Endothelial cell of umbilical vein (primary cell): ENCODE data around the gene GUK1. TPM values are rescaled to one million over a fixed set of nuclear protein-coding genes. Genes with fewer than 3 reads are reported as not detected.

Experiments used
- BruUV-seq: library from RNA; stranded (reverse); fragments of 400-500 nt; replicated peaks from 2 replicates; lab custom pipeline; 2021; lab: Mats Ljungman, UMichigan
- CTCF ChIA-PET: fragments of 300-600, 350-600 bp; sonication (Branson Sonifier 250); formaldehyde crosslinking; loops from one replicate; lab custom pipeline; 2021; ENCODE audit warnings: antibody characterized with exemption, inconsistent platforms; lab: Charles Lee
- POLR2A ChIA-PET: fragments of 300-600, 350-600 bp; sonication (Branson Sonifier 250); formaldehyde crosslinking; loops from one replicate; lab custom pipeline; 2021; ENCODE audit warnings: antibody characterized with exemption, inconsistent platforms; lab: Charles Lee
- DNase-seq: peaks from one replicate; pipeline ENCODE4 v3.0.0-alpha.2; 2011; ENCODE audit warnings: low read depth, low spot score
- FAIRE-seq: peaks from 2 replicates; lab custom pipeline; 2011; peaks lifted over from hg19 to GRCh38; lab: Jason Lieb, UNC
- H2AFZ ChIP-seq: 2 replicates; pipeline ENCODE4 v1.6.0; 2012; ENCODE audit warnings: low read depth, low read length, control low read depth, inconsistent platforms
- H3K27ac ChIP-seq: 2 replicates; pipeline ENCODE4 v1.5.1; 2011; ENCODE audit warnings: low read depth, mild to moderate bottlenecking, control low read depth, low read length, moderate library complexity; ENCODE audit not compliant: insufficient read depth
- H3K27me3 ChIP-seq, 2 experiments: 2 replicates each; pipeline versions ENCODE4 v1.6.0 to v1.6.1; 2011; ENCODE audit warnings: low read length in 2 of 2, mixed read lengths in 1 of 2; ENCODE audit not compliant: control insufficient read depth in 2 of 2, insufficient read depth in 2 of 2
- H3K36me3 ChIP-seq, 2 experiments: 2 replicates in 1 of 2; 3 replicates in 1 of 2; pipeline ENCODE4 v1.5.1; 2011; ENCODE audit warnings: low read length in 2 of 2, mild to moderate bottlenecking in 1 of 2, moderate library complexity in 1 of 2; ENCODE audit not compliant: control insufficient read depth in 2 of 2, insufficient read depth in 2 of 2; ENCODE audit errors: extremely low read depth in 1 of 2
- H3K4me1 ChIP-seq: 3 replicates; pipeline ENCODE4 v1.5.1; 2011; ENCODE audit warnings: mild to moderate bottlenecking, low read length; ENCODE audit not compliant: control insufficient read depth, insufficient read depth; ENCODE audit errors: extremely low read depth
- H3K4me2 ChIP-seq: 2 replicates; pipeline ENCODE4 v1.6.1; 2011; ENCODE audit warnings: low read length, control low read depth, mixed read lengths; ENCODE audit not compliant: insufficient read depth
- H3K4me3 ChIP-seq, 3 experiments: fragments of 200-600 bp in 1 of 3; sonication (generic), shearing (Covaris generic) in 1 of 3; replicated peaks in 1 of 3; 2 replicates each; pipeline ENCODE4 v1.5.1; 2011 to 2016; ENCODE audit warnings: control low read depth in 3 of 3, low read length in 3 of 3, mild to moderate bottlenecking in 2 of 3, inconsistent platforms in 1 of 3, low read depth in 1 of 3, moderate library complexity in 1 of 3; ENCODE audit not compliant: insufficient read depth in 1 of 3
- H3K79me2 ChIP-seq: 2 replicates; pipeline ENCODE4 v1.6.0; 2012; ENCODE audit warnings: low read length, inconsistent platforms; ENCODE audit not compliant: control insufficient read depth, insufficient read depth
- H3K9ac ChIP-seq: replicated peaks from 2 replicates; pipeline ENCODE3; 2011; ENCODE audit warnings: low read length, control low read depth; ENCODE audit not compliant: insufficient read depth; ENCODE audit errors: extremely low read depth
- H3K9me1 ChIP-seq: replicated peaks from 3 replicates; pipeline ENCODE4 v1.6.0; 2011; ENCODE audit warnings: mild to moderate bottlenecking, low read length; ENCODE audit not compliant: control insufficient read depth, insufficient read depth; ENCODE audit errors: extremely low read depth
- H3K9me3 ChIP-seq: replicated peaks from 2 replicates; pipeline ENCODE4 v1.5.1; 2012; ENCODE audit warnings: low read length, inconsistent platforms; ENCODE audit not compliant: control insufficient read depth, insufficient read depth
- H4K20me1 ChIP-seq: replicated peaks from 2 replicates; pipeline ENCODE3; 2011; ENCODE audit warnings: mild to moderate bottlenecking, low read length; ENCODE audit not compliant: control insufficient read depth, insufficient read depth; ENCODE audit errors: extremely low read depth
- EZH2 ChIP-seq: IDR thresholded peaks from 2 replicates; pipeline ENCODE4 v1.6.1; 2012; ENCODE audit warnings: borderline replicate concordance, low read depth, mild to moderate bottlenecking, moderate library complexity, low read length, inconsistent platforms; ENCODE audit not compliant: severe bottlenecking
- FOS ChIP-seq: IDR thresholded peaks from 2 replicates; pipeline ENCODE4 v1.6.1; 2011; ENCODE audit warnings: mild to moderate bottlenecking, low read length, moderate library complexity, borderline replicate concordance; ENCODE audit not compliant: insufficient read depth
- GATA2 ChIP-seq: IDR thresholded peaks from 2 replicates; pipeline ENCODE4 v1.7.0; 2011; ENCODE audit warnings: low read depth, mild to moderate bottlenecking, moderate library complexity, mixed read lengths, low read length; ENCODE audit not compliant: insufficient read length, insufficient read depth
- JUN ChIP-seq: IDR thresholded peaks from 2 replicates; pipeline ENCODE4 v1.6.1; 2011; ENCODE audit warnings: borderline replicate concordance, low read depth; ENCODE audit not compliant: insufficient read length, insufficient read depth
- MYC ChIP-seq: IDR thresholded peaks from one replicate; pipeline ENCODE4 v1.6.1; 2011; ENCODE audit warnings: mild to moderate bottlenecking, low read depth, low read length
- POLR2A ChIP-seq: IDR thresholded peaks from 2 replicates; pipeline ENCODE4 v1.6.1; 2012; ENCODE audit warnings: low read depth, mild to moderate bottlenecking, control low read depth, low read length
- POLR2AphosphoS5 ChIP-seq: IDR thresholded peaks from 2 replicates; pipeline ENCODE4 v1.6.1; 2012; ENCODE audit warnings: low read depth, mild to moderate bottlenecking, control low read depth, low read length, moderate library complexity; ENCODE audit not compliant: insufficient read depth
- dilution Hi-C: fragments of 300-500 bp; cut with MboI; formaldehyde crosslinking; loops from one replicate; pipeline ENCODE4 v1.15.0; 2019; ENCODE audit warnings: low sequenced_read_pairs; ENCODE audit not compliant: extremely low pct_ligation_motif_present
- intact Hi-C: fragments of 100-400 bp; cut with micrococcal nuclease; formaldehyde crosslinking; loops from one replicate; pipeline ENCODE4 v1.10.0; 2022
- polyA plus RNA-seq, 4 experiments: library from polyadenylated mRNA; depleted of rRNA in 3 of 4; stranded (reverse) in 3 of 4; unstranded in 1 of 4; fragments of >200 nt; gene quantifications; 2 replicates each; pipeline versions ENCODE4 v1.2.1 to v1.2.3, GENCODE V29; 2011 to 2012; ENCODE audit warnings: missing spikeins in 1 of 4
- total RNA-seq: library from RNA; stranded (reverse); gene quantifications from 2 replicates; pipeline ENCODE4 v1.2.3, GENCODE V29; 2021
- TF ChIP-seq, protein P1 (sequence below): IDR thresholded peaks from 2 replicates; pipeline ENCODE4 v1.6.1; 2011; ENCODE audit not compliant: insufficient read depth, insufficient read length
- TF ChIP-seq, protein P2 (sequence below), 2 donors: IDR thresholded peaks; 1 replicate in 1 of 2; 2 replicates in 1 of 2; pipeline ENCODE4 v1.5.1; 2011; ENCODE audit warnings: low read length in 2 of 2, mild to moderate bottlenecking in 2 of 2, moderate library complexity in 2 of 2, control low read depth in 1 of 2, inconsistent platforms in 1 of 2, low read depth in 1 of 2; ENCODE audit not compliant: insufficient read depth in 1 of 2; ENCODE audit errors: extremely low read depth in 1 of 2

Gene GUK1
- total and polyA plus RNA-seq, 2 donors (not counting 3 experiments of a cell fraction or from before 2014, with no cell fraction given), result 239 to 742 TPM

DNA sequence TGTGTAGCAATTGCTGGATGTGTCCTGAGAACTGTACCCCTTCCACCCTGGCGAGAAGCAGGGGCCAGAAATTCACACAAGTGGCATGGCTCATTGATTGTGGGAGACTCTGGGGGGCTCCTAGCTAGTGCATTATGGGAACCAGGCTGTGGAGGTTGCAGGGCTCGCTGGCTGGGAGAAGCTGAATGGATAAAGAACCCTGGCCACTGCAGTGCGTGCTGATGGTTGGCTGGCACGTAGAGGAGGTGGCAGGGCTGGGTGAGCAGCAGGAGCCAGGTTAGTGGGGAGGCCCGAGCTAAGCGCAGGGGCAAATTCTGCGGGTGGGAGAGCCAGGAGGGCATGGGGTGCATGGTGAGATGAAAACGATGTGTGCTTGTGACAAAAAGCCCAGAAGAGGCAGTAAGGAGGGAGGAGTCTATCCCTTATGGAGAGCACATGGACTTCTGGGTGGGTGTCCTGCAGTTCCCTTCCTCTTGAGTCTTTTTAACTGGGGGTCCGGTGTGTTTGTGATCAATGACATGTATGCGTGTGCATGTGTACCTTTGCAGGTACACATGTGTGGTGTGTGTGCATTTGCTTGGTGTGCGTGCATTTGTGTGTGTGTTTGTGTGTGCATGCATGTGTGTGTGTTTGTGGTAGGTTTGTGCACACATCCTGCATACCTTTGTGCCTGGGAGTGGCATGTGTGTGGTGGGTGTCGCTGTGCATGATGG is 3.6 kb downstream of the GUK1 start:
- ChIA-PET POLR2A (interaction anchor here (1.4 kb wide), 1 partner anchor 22 kb away, joined by 3 read pairs; the partner anchor contains the start of gene IBA57), CTCF (interaction anchor here (3.5 kb wide), 1 partner anchor 13 kb away, joined by 12 read pairs; no protein-coding TSS in a partner anchor)
- Histone ChIP-seq H4K20me1 (no peaks in the 10 kb centered on the region), H3K4me1 (peaks cover 27% of the 10 kb centered on the region), H3K27me3 (no peaks in the 10 kb centered on the region), H3K9me3 (no peaks in the 10 kb centered on the region), H3K4me3 (no peak overlapping the region), H3K9me1 (no peaks in the 10 kb centered on the region), H3K36me3 (peaks cover 0 to 16% of the 10 kb centered on the region in 2 experiments), H3K9ac (no peak overlapping the region), H3K4me2 (no peak overlapping the region), H3K79me2 (peaks cover 68% of the 10 kb centered on the region), H2AFZ (no peak overlapping the region), H3K27ac (no peak overlapping the region)
- TF ChIP-seq MYC (no peak), POLR2A (no peak), GATA2 (no peak), FOS (no peak), POLR2AphosphoS5 (no peak), JUN (no peak), EZH2 (no peak)
- TF ChIP-seq, protein P1, sequence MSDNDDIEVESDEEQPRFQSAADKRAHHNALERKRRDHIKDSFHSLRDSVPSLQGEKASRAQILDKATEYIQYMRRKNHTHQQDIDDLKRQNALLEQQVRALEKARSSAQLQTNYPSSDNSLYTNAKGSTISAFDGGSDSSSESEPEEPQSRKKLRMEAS, result no peak
- TF ChIP-seq, protein P2, sequence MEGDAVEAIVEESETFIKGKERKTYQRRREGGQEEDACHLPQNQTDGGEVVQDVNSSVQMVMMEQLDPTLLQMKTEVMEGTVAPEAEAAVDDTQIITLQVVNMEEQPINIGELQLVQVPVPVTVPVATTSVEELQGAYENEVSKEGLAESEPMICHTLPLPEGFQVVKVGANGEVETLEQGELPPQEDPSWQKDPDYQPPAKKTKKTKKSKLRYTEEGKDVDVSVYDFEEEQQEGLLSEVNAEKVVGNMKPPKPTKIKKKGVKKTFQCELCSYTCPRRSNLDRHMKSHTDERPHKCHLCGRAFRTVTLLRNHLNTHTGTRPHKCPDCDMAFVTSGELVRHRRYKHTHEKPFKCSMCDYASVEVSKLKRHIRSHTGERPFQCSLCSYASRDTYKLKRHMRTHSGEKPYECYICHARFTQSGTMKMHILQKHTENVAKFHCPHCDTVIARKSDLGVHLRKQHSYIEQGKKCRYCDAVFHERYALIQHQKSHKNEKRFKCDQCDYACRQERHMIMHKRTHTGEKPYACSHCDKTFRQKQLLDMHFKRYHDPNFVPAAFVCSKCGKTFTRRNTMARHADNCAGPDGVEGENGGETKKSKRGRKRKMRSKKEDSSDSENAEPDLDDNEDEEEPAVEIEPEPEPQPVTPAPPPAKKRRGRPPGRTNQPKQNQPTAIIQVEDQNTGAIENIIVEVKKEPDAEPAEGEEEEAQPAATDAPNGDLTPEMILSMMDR (IDR thresholded peaks at IDR 0.05; ENCODE audit: extremely low read depth in 1 of 2, insufficient read depth in 1 of 2, low read depth in 1 of 2, low read length in 2 of 2), result no peak
- DNase-seq (no peak), FAIRE-seq (no peak)
- no TSS peak for BruUV-seq
- dilution Hi-C loops (no loop called here), intact Hi-C loops (no loop called here)
